ENCODE measurements around the gene LTF.

LTF gene

GRCh38 chr3:46400000-46400734 lies 64.5 kb downstream of the LTF start:
- ATAC-seq (ENCODE audit: low read depth) (no peak), DNase-seq (ENCODE audit: low spot score) (no peak)
- Histone ChIP-seq H3K27ac (ENCODE audit: poor library complexity, severe bottlenecking) (no peak overlapping the region), H3K27me3 (ENCODE audit: insufficient read depth, poor library complexity, severe bottlenecking) (no peaks in the 10 kb centered on the region), H3K9me3 (ENCODE audit: severe bottlenecking) (no peaks in the 10 kb centered on the region), H3K36me3 (ENCODE audit: low read depth) (no peaks in the 10 kb centered on the region), H3K4me3 (ENCODE audit: severe bottlenecking) (no peak overlapping the region), H3K4me1 (ENCODE audit: insufficient read depth, poor library complexity, severe bottlenecking) (no peaks in the 10 kb centered on the region)
- TF ChIP-seq CTCF (IDR thresholded peaks at IDR 0.05; ENCODE audit: poor library complexity, severe bottlenecking) = no peak

GRCh38 chr3:46399557-46399956 lies 65.1 kb downstream of the LTF start:
- ATAC-seq (ENCODE audit: low read depth) (no peak), DNase-seq (ENCODE audit: low spot score) (no peak)
- Histone ChIP-seq H3K4me3 (ENCODE audit: severe bottlenecking) (no peak overlapping the region), H3K36me3 (ENCODE audit: low read depth) (no peaks in the 10 kb centered on the region), H3K4me1 (ENCODE audit: insufficient read depth, poor library complexity, severe bottlenecking) (no peaks in the 10 kb centered on the region), H3K27ac (ENCODE audit: poor library complexity, severe bottlenecking) (no peak overlapping the region), H3K27me3 (ENCODE audit: insufficient read depth, poor library complexity, severe bottlenecking) (no peaks in the 10 kb centered on the region), H3K9me3 (ENCODE audit: severe bottlenecking) (no peaks in the 10 kb centered on the region)
- no peak for TF ChIP-seq CTCF (IDR thresholded peaks at IDR 0.05; ENCODE audit: poor library complexity, severe bottlenecking)

GRCh38 chr3:46399098-46399497 lies 65.6 kb downstream of the LTF start:
- no peak for TF ChIP-seq CTCF (IDR thresholded peaks at IDR 0.05; ENCODE audit: poor library complexity, severe bottlenecking)
- Histone ChIP-seq H3K27ac (ENCODE audit: poor library complexity, severe bottlenecking) (no peak overlapping the region), H3K4me3 (ENCODE audit: severe bottlenecking) (no peak overlapping the region), H3K4me1 (ENCODE audit: insufficient read depth, poor library complexity, severe bottlenecking) (no peaks in the 10 kb centered on the region), H3K27me3 (ENCODE audit: insufficient read depth, poor library complexity, severe bottlenecking) (no peaks in the 10 kb centered on the region), H3K9me3 (ENCODE audit: severe bottlenecking) (no peaks in the 10 kb centered on the region), H3K36me3 (ENCODE audit: low read depth) (no peaks in the 10 kb centered on the region)
- ATAC-seq (ENCODE audit: low read depth) (no peak), DNase-seq (ENCODE audit: low spot score) (no peak)

GRCh38 chr3:46398186-46398955 lies 66.3 kb downstream of the LTF start:
- TF ChIP-seq CTCF (IDR thresholded peaks at IDR 0.05; ENCODE audit: poor library complexity, severe bottlenecking) = no peak
- Histone ChIP-seq H3K36me3 (ENCODE audit: low read depth) (no peaks in the 10 kb centered on the region), H3K27ac (ENCODE audit: poor library complexity, severe bottlenecking) (no peak overlapping the region), H3K9me3 (ENCODE audit: severe bottlenecking) (no peaks in the 10 kb centered on the region), H3K27me3 (ENCODE audit: insufficient read depth, poor library complexity, severe bottlenecking) (no peaks in the 10 kb centered on the region), H3K4me1 (ENCODE audit: insufficient read depth, poor library complexity, severe bottlenecking) (no peaks in the 10 kb centered on the region), H3K4me3 (ENCODE audit: severe bottlenecking) (no peak overlapping the region)
- no peak for ATAC-seq (ENCODE audit: low read depth)
- DNase-seq (ENCODE audit: low spot score) = no peak

GRCh38 chr3:46397111-46397510 lies 67.6 kb downstream of the LTF start:
- ATAC-seq (ENCODE audit: low read depth) = no peak
- H3K36me3 ChIP-seq (ENCODE audit: low read depth) = no peaks in the 10 kb centered on the region
- H3K9me3 ChIP-seq (ENCODE audit: severe bottlenecking) = no peaks in the 10 kb centered on the region
- no peak overlapping the region for H3K4me3 ChIP-seq (ENCODE audit: severe bottlenecking)
- no peaks in the 10 kb centered on the region for H3K4me1 ChIP-seq (ENCODE audit: insufficient read depth, poor library complexity, severe bottlenecking)
- no peak overlapping the region for H3K27ac ChIP-seq (ENCODE audit: poor library complexity, severe bottlenecking)
- DNase-seq (ENCODE audit: low spot score) = no peak
- H3K27me3 ChIP-seq (ENCODE audit: insufficient read depth, poor library complexity, severe bottlenecking) = no peaks in the 10 kb centered on the region
- TF ChIP-seq CTCF (IDR thresholded peaks at IDR 0.05; ENCODE audit: poor library complexity, severe bottlenecking) = no peak

All from RWPE2 (cell line).